ENCODE results near the gene BTC. TPM values are rescaled to one million over a fixed set of nuclear protein-coding genes. Genes with fewer than 3 reads are reported as not detected.

The BTC gene
- polyA plus RNA-seq, 1 of the 3 experiments (the other 2 are of a cell fraction), result not detected

DNA sequence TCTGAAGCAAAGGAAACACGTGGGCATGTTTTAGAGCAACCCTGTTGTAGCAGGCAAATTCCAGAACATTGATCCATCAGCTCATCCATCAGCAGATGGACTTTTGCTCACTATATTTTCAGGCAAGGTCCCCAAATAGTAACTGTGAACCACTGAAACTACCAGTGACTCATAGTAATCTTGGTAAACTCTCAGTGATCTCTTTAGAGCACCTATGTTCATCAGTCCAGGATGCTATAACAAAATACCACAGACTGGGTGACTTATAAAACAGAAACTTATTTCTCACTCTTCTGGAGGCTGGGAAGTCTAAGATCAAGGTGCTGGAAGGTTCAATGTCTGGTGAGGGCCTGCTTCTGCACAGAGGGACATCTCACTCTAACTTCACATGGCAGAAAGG lies 28.9 kb upstream of the BTC start (continued):
- TF ChIP-seq, protein P1, sequence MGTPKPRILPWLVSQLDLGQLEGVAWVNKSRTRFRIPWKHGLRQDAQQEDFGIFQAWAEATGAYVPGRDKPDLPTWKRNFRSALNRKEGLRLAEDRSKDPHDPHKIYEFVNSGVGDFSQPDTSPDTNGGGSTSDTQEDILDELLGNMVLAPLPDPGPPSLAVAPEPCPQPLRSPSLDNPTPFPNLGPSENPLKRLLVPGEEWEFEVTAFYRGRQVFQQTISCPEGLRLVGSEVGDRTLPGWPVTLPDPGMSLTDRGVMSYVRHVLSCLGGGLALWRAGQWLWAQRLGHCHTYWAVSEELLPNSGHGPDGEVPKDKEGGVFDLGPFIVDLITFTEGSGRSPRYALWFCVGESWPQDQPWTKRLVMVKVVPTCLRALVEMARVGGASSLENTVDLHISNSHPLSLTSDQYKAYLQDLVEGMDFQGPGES (IDR thresholded peaks at IDR 0.05; ENCODE audit: low read depth, low read length), result no peak
- TF ChIP-seq RXRA (IDR thresholded peaks at IDR 0.05; ENCODE audit: borderline replicate concordance, low read depth) (no peak), NRF1 (IDR thresholded peaks at IDR 0.05; ENCODE audit: low read depth, low read length) (no peak)
- TF ChIP-seq, protein P2, sequence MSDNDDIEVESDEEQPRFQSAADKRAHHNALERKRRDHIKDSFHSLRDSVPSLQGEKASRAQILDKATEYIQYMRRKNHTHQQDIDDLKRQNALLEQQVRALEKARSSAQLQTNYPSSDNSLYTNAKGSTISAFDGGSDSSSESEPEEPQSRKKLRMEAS (IDR thresholded peaks at IDR 0.05; ENCODE audit: low read depth), result no peak

DNA sequence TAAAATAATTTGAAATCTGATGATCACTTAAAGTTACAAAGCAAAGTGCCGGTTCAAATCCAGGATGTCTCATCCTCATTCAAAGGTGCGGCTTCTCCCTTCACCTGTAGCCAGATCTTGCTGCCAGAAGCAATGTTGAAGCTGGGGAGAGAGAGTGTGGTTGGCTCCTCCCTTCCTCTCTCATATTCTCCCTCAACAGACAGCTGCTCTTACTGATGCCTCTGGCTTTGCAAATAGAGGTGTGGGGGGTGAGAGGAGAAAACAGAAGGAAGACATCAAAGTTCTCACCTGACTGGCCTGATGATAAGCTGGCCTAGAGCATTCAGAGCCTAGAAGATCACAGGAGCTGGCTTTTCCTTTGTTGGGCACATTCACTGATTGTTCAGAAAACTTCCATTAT lies 28.3 kb upstream of the BTC start:
- H3K79me2 ChIP-seq (ENCODE audit: insufficient read depth), result no peaks in the 10 kb centered on the region
- H3K4me1 ChIP-seq (ENCODE audit: control insufficient read depth in 1 of 2, insufficient read depth in 2 of 2, low read depth in 1 of 2, low read length in 1 of 2), result no peaks in the 10 kb centered on the region
- H3K4me3 ChIP-seq (ENCODE audit: low read depth in 2 of 2, low read length in 1 of 2), result no peak overlapping the region
- H3K27ac ChIP-seq (ENCODE audit: low read depth in 2 of 2, low read length in 1 of 2), result no peak overlapping the region
- no peaks in the 10 kb centered on the region for H4K20me1 ChIP-seq (ENCODE audit: insufficient read depth)
- H3K36me3 ChIP-seq (replicated peaks in 1 of 2; ENCODE audit: control insufficient read depth in 1 of 2, insufficient read depth in 2 of 2, low read length in 1 of 2), result no peaks in the 10 kb centered on the region
- no peak for DNase-seq
- H3K4me2 ChIP-seq, result no peak overlapping the region
- 11% methylated on average over 2 of the region's 2 CpGs for WGBS (ENCODE audit: low lambda C conversion rate)
- POLR2A ChIA-PET, result no interaction called here
- TF ChIP-seq POLR2AphosphoS5 (IDR thresholded peaks at IDR 0.05; ENCODE audit: low read depth, low read length), result no peak
- TF ChIP-seq NFIC (IDR thresholded peaks at IDR 0.05; ENCODE audit: borderline replicate concordance), result no peak
- TF ChIP-seq NRF1 (IDR thresholded peaks at IDR 0.05; ENCODE audit: low read depth, low read length), result no peak
- no peak for TF ChIP-seq CHD2 (IDR thresholded peaks at IDR 0.05; ENCODE audit: low read length, partially characterized antibody)
- TF ChIP-seq, protein P1 (IDR thresholded peaks at IDR 0.05; ENCODE audit: low read depth, low read length), result no peak
- no peak for TF ChIP-seq RXRA (IDR thresholded peaks at IDR 0.05; ENCODE audit: borderline replicate concordance, low read depth)
- no peak for TF ChIP-seq MEF2A (IDR thresholded peaks at IDR 0.05; ENCODE audit: borderline replicate concordance, low read depth)
- no peaks in the 10 kb centered on the region for H3K9me3 ChIP-seq
- H3K27me3 ChIP-seq (ENCODE audit: insufficient read depth), result no peaks in the 10 kb centered on the region; the same call in 1 of the 2 replicates
- no peaks in the 10 kb centered on the region for H3F3A ChIP-seq (replicated peaks; ENCODE audit: insufficient read depth)
- no peak overlapping the region for H3K9ac ChIP-seq
- CTCF ChIA-PET, result no interaction called here
- H3K9me2 ChIP-seq, result no peaks in the 10 kb centered on the region
- no peak overlapping the region for H2AFZ ChIP-seq (ENCODE audit: low read depth)

DNA sequence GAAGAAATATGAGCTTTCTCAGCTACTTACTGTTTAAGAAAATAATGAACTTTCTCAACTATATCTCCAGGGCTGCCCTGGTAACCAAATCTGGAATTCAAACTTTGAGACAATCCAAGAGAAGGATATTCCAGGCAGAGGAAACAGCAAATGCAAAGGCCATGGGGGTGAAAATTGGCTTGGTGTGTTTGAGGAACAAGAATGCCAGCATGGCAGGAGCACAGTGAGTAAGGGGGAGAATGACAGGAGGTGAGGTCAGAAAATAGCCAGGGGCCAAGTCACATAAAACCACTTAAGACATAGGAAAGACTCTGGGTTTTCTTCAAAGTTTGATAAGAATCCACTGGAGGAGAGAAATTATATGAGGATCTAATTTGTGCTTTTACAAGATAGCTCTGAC lies 27.2 kb upstream of the BTC start:
- H4K20me1 ChIP-seq (ENCODE audit: insufficient read depth), result no peaks in the 10 kb centered on the region
- POLR2A ChIA-PET, result no interaction called here
- no peaks in the 10 kb centered on the region for H3K9me2 ChIP-seq
- H3F3A ChIP-seq (replicated peaks; ENCODE audit: insufficient read depth), result no peaks in the 10 kb centered on the region
- no peaks in the 10 kb centered on the region; the same call in 1 of the 2 replicates for H3K27me3 ChIP-seq (ENCODE audit: insufficient read depth)
- no peak overlapping the region for H3K9ac ChIP-seq
- no peak for DNase-seq
- H3K36me3 ChIP-seq (replicated peaks in 1 of 2; ENCODE audit: control insufficient read depth in 1 of 2, insufficient read depth in 2 of 2, low read length in 1 of 2), result no peaks in the 10 kb centered on the region
- H3K4me3 ChIP-seq (ENCODE audit: low read depth in 2 of 2, low read length in 1 of 2), result no peak overlapping the region
- no peaks in the 10 kb centered on the region for H3K9me3 ChIP-seq
- H3K4me1 ChIP-seq (ENCODE audit: control insufficient read depth in 1 of 2, insufficient read depth in 2 of 2, low read depth in 1 of 2, low read length in 1 of 2), result no peaks in the 10 kb centered on the region
- CTCF ChIA-PET, result no interaction called here
- no peak overlapping the region for H3K27ac ChIP-seq (ENCODE audit: low read depth in 2 of 2, low read length in 1 of 2)
- no peak overlapping the region for H3K4me2 ChIP-seq
- H2AFZ ChIP-seq (ENCODE audit: low read depth), result no peak overlapping the region
- no peaks in the 10 kb centered on the region for H3K79me2 ChIP-seq (ENCODE audit: insufficient read depth)
- TF ChIP-seq EP300 (IDR thresholded peaks at IDR 0.05; ENCODE audit: borderline replicate concordance in 1 of 2, low read depth in 1 of 2, low read length in 1 of 2) (no peak), JUND (IDR thresholded peaks at IDR 0.05) (no peak), RFX5 (IDR thresholded peaks at IDR 0.05; ENCODE audit: low read length) (no peak), RAD21 (IDR thresholded peaks at IDR 0.05; ENCODE audit: low read length) (no peak), FOXM1 (IDR thresholded peaks at IDR 0.05; ENCODE audit: low read depth) (no peak), FOXJ3 (CRISPR knock-in tag; IDR thresholded peaks at IDR 0.05) (no peak), MXI1 (IDR thresholded peaks at IDR 0.05; ENCODE audit: low read depth, low read length) (no peak)
- TF ChIP-seq, protein P2 (IDR thresholded peaks at IDR 0.05; ENCODE audit: low read depth), result no peak
- TF ChIP-seq, protein P3, sequence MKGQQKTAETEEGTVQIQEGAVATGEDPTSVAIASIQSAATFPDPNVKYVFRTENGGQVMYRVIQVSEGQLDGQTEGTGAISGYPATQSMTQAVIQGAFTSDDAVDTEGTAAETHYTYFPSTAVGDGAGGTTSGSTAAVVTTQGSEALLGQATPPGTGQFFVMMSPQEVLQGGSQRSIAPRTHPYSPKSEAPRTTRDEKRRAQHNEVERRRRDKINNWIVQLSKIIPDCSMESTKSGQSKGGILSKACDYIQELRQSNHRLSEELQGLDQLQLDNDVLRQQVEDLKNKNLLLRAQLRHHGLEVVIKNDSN (IDR thresholded peaks at IDR 0.05; ENCODE audit: borderline replicate concordance, low read depth), result no peak
- TF ChIP-seq, protein P4, sequence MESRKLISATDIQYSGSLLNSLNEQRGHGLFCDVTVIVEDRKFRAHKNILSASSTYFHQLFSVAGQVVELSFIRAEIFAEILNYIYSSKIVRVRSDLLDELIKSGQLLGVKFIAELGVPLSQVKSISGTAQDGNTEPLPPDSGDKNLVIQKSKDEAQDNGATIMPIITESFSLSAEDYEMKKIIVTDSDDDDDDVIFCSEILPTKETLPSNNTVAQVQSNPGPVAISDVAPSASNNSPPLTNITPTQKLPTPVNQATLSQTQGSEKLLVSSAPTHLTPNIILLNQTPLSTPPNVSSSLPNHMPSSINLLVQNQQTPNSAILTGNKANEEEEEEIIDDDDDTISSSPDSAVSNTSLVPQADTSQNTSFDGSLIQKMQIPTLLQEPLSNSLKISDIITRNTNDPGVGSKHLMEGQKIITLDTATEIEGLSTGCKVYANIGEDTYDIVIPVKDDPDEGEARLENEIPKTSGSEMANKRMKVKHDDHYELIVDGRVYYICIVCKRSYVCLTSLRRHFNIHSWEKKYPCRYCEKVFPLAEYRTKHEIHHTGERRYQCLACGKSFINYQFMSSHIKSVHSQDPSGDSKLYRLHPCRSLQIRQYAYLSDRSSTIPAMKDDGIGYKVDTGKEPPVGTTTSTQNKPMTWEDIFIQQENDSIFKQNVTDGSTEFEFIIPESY (IDR thresholded peaks at IDR 0.05; ENCODE audit: borderline replicate concordance, low read depth), result no peak
- TF ChIP-seq, protein P5, sequence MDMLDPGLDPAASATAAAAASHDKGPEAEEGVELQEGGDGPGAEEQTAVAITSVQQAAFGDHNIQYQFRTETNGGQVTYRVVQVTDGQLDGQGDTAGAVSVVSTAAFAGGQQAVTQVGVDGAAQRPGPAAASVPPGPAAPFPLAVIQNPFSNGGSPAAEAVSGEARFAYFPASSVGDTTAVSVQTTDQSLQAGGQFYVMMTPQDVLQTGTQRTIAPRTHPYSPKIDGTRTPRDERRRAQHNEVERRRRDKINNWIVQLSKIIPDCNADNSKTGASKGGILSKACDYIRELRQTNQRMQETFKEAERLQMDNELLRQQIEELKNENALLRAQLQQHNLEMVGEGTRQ (IDR thresholded peaks at IDR 0.05; ENCODE audit: borderline replicate concordance, low read depth, low read length), result no peak
- TF ChIP-seq, protein P1 (IDR thresholded peaks at IDR 0.05; ENCODE audit: low read depth, low read length), result no peak

Measured in SK-N-SH (cell line).